Fibroblast of lung (primary cell): ENCODE results near the gene XRCC4.

ENCODE experiments used
- CTCF ChIP-seq, 2 donors: IDR thresholded peaks in 1 of 2; conservative IDR thresholded peaks in 1 of 2; 1 replicate in 1 of 2; 2 replicates in 1 of 2; pipeline ENCODE4 v1.5.1; 2011 to 2012; ENCODE audit warnings: low read length in 2 of 2, control low read depth in 1 of 2, inconsistent platforms in 1 of 2, low read depth in 1 of 2, mild to moderate bottlenecking in 1 of 2
- EZH2 ChIP-seq: IDR thresholded peaks from 2 replicates; pipeline ENCODE4 v1.5.1; 2012; ENCODE audit warnings: low read length, control low read depth, mild to moderate bottlenecking; ENCODE audit errors: missing control alignments

GRCh38 chr5:83204651-83205050 lies 127.3 kb downstream of the XRCC4 start:
- TF ChIP-seq CTCF (conservative IDR thresholded peaks at IDR 0.05 in 1 of 2, IDR thresholded peaks at IDR 0.05 in 1 of 2; ENCODE audit: low read depth in 1 of 2, low read length in 2 of 2) (no peak), EZH2 (no peak)
